ENCODE results near the gene TAF7. TPM values are rescaled to one million over a fixed set of nuclear protein-coding genes. Genes with fewer than 3 reads are reported as not detected.
A peak's percentile ranks its signal among the peaks of the same experiment; 100 is the strongest.
"Not testable (repeated sequence)": the region's sequence is repeated elsewhere in the genome, so short reads cannot be mapped to it uniquely, and the experiment has no call there.

TAF7 gene
- total and polyA plus RNA-seq, 9 of the 15 experiments (the other 6 are each of a cell fraction or from before 2014, with no cell fraction given): 51.6 to 116 (median 73.3) TPM

- intact Hi-C loops (cut with micrococcal nuclease): loop anchor here (5.0 kb wide), 1 partner anchor 171 kb away; no protein-coding TSS in a partner anchor
- H3K4me1 ChIP-seq (replicated peaks in 1 of 2; ENCODE audit: control insufficient read depth in 2 of 2, insufficient read depth in 2 of 2, low read length in 2 of 2); BruUV-seq (replicated peaks); H3K9ac ChIP-seq (ENCODE audit: insufficient read depth in 1 of 2, low read depth in 2 of 2, low read length in 2 of 2); H3K27ac ChIP-seq (ENCODE audit: extremely low read depth, low read depth, low read length); H3K36me3 ChIP-seq (ENCODE audit: control insufficient read depth, insufficient read depth, low read length); H3K4me2 ChIP-seq (ENCODE audit: insufficient read depth, low read length); H3K9me3 ChIP-seq (replicated peaks; ENCODE audit: control insufficient read depth, insufficient read depth, low read depth, low read length); in situ Hi-C loops (cut with MboI); FAIRE-seq; POLR2A ChIA-PET; H3K79me2 ChIP-seq (ENCODE audit: control insufficient read depth, insufficient read depth, low read length); DNase-seq (ENCODE audit: extremely low read depth in 1 of 4, low spot score in 3 of 4); H3K4me3 ChIP-seq; H3K9me1 ChIP-seq (ENCODE audit: control insufficient read depth, insufficient read depth, low read length); H2AFZ ChIP-seq (ENCODE audit: low read depth, low read length); H4K20me1 ChIP-seq (replicated peaks; ENCODE audit: control insufficient read depth, insufficient read depth, low read length); ATAC-seq: not testable (repeated sequence)
- H3K27me3 ChIP-seq (ENCODE audit: control insufficient read depth in 2 of 2, insufficient read depth in 2 of 2, low read length in 2 of 2): peaks cover 10 to 26% of the 10 kb centered on the region in 2 experiments; a peak in 4 of 5 replicates
- CTCF ChIA-PET (ENCODE audit: low intra/inter-chr PET ratio): interaction anchor here (0.9 kb wide), 1 partner anchor 223 kb away, joined by 4 read pairs; no protein-coding TSS in a partner anchor
- WGBS (ENCODE audit: insufficient coverage, low coverage, missing lambda C conversion rate): 15% methylated on average over 29 of the region's 45 CpGs
Observed at GRCh38 chr5:141340781-141341354, 20.3 kb upstream of the TAF7 start.

- peak within 1 kb of the TSS; percentile 76 for H2AFZ ChIP-seq (ENCODE audit: low read depth, low read length)
- DNase-seq (ENCODE audit: extremely low read depth in 1 of 4, low spot score in 3 of 4): peak; percentile 57 to 67 (median 62)
- intact Hi-C loops (cut with micrococcal nuclease) (loop anchor here (5.0 kb wide), 1 partner anchor 224 kb away; no protein-coding TSS in a partner anchor), in situ Hi-C loops (cut with MboI) (no loop called here)
- ATAC-seq: peak; percentile 80
- H4K20me1 ChIP-seq (replicated peaks; ENCODE audit: control insufficient read depth, insufficient read depth, low read length): no peaks in the 10 kb centered on the region
- no peaks in the 10 kb centered on the region for H3K79me2 ChIP-seq (ENCODE audit: control insufficient read depth, insufficient read depth, low read length)
- H3K4me3 ChIP-seq: peak within 1 kb of the TSS; percentile 34
- 9% methylated on average over 26 of the region's 27 CpGs for WGBS (ENCODE audit: insufficient coverage, low coverage, missing lambda C conversion rate)
- no peaks in the 10 kb centered on the region for H3K9me1 ChIP-seq (ENCODE audit: control insufficient read depth, insufficient read depth, low read length)
- no peaks in the 10 kb centered on the region for H3K36me3 ChIP-seq (ENCODE audit: control insufficient read depth, insufficient read depth, low read length)
- H3K4me1 ChIP-seq (replicated peaks in 1 of 2; ENCODE audit: control insufficient read depth in 2 of 2, insufficient read depth in 2 of 2, low read length in 2 of 2): peaks cover 0 to 6% of the 10 kb centered on the region in 2 experiments; a peak in 3 of 5 replicates
- H3K27me3 ChIP-seq (ENCODE audit: control insufficient read depth in 2 of 2, insufficient read depth in 2 of 2, low read length in 2 of 2): peaks cover 10 to 26% of the 10 kb centered on the region in 2 experiments; a peak in 4 of 5 replicates
- H3K27ac ChIP-seq (ENCODE audit: extremely low read depth, low read depth, low read length): no peak within 1 kb of the TSS
- TSS peak; percentile 58 for BruUV-seq (replicated peaks)
- H3K9me3 ChIP-seq (replicated peaks; ENCODE audit: control insufficient read depth, insufficient read depth, low read depth, low read length): no peaks in the 10 kb centered on the region
- H3K4me2 ChIP-seq (ENCODE audit: insufficient read depth, low read length): peak within 1 kb of the TSS; percentile 72
- ChIA-PET POLR2A (interaction anchor here (0.8 to 1.3 kb wide), 4 partner anchors 8 to 48 kb away, joined by 3 to 5 read pairs (median 3); partner anchors contain the start of gene TAF7), CTCF (ENCODE audit: low intra/inter-chr PET ratio) (interaction anchor here (0.6 to 1.6 kb wide), 6 partner anchors 11 to 226 kb away, joined by 3 to 6 read pairs (median 3); partner anchors contain the start of genes PCDHB14, PCDHGA10 and PCDHGB1)
- peak; percentile 40 for FAIRE-seq
- H3K9ac ChIP-seq (ENCODE audit: insufficient read depth in 1 of 2, low read depth in 2 of 2, low read length in 2 of 2): peak within 1 kb of the TSS in 1 of 2 experiments; percentile 78; a peak in 2 of 4 replicates
- TF ChIP-seq PURB (CRISPR knock-in tag; IDR thresholded peaks at IDR 0.05; ENCODE audit: low read depth) (no peak), POLR2G (IDR thresholded peaks at IDR 0.05; ENCODE audit: low read depth, low read length) (no peak), NBN (IDR thresholded peaks at IDR 0.05; ENCODE audit: low read depth) (no peak), CBFA2T2 (conservative IDR thresholded peaks at IDR 0.05) (no peak), PCBP2 (IDR thresholded peaks at IDR 0.05; ENCODE audit: low read depth, low read length, poor library complexity, severe bottlenecking) (no peak), ZNF23 (CRISPR knock-in tag; IDR thresholded peaks at IDR 0.05) (no peak), E2F4 (CRISPR knock-in tag; IDR thresholded peaks at IDR 0.05; ENCODE audit: low read depth) (no peak), ZBTB26 (CRISPR knock-in tag; IDR thresholded peaks at IDR 0.05) (no peak), MAFG (tag; conservative IDR thresholded peaks at IDR 0.05) (0 out of 2 replicates have a peak, but pooled peaks have one; percentile 15), STAT5B (CRISPR knock-in tag; IDR thresholded peaks at IDR 0.05) (no peak), ZBTB7A (IDR thresholded peaks at IDR 0.05; ENCODE audit: borderline replicate concordance, control insufficient read depth, low read depth, low read length) (no peak)
Observed at GRCh38 chr5:141338538-141339306, 18.1 kb upstream of the TAF7 start, which contains the start of gene PCDHGA2. Gene PCDHGA2, plus strand, starts transcription at chr5:141338760.
